Fibroblast of villous mesenchyme (primary cell): Measurements from ENCODE around the gene PSMD3. TPM values are rescaled to one million over a fixed set of nuclear protein-coding genes. Genes with fewer than 3 reads are reported as not detected.

Experiments used
- DNase-seq: peaks from one replicate; pipeline ENCODE4 v3.0.0-alpha.2; 2010; ENCODE audit warnings: low read depth
- H3K4me3 ChIP-seq: 2 replicates; pipeline ENCODE4 v1.5.1; 2011; ENCODE audit warnings: low read depth, mild to moderate bottlenecking, low read length
- total RNA-seq: library from RNA; depleted of rRNA; stranded (reverse); fragments of >200 nt; gene quantifications from 2 replicates; pipeline ENCODE4 v1.2.3, GENCODE V29; 2012
- TF ChIP-seq, protein P1 (sequence below): IDR thresholded peaks from 2 replicates; pipeline ENCODE4 v1.5.1; 2012; ENCODE audit warnings: low read depth, mild to moderate bottlenecking, low read length; ENCODE audit not compliant: insufficient read depth

The PSMD3 gene
- total RNA-seq, 1 donor: 120 TPM

DNA sequence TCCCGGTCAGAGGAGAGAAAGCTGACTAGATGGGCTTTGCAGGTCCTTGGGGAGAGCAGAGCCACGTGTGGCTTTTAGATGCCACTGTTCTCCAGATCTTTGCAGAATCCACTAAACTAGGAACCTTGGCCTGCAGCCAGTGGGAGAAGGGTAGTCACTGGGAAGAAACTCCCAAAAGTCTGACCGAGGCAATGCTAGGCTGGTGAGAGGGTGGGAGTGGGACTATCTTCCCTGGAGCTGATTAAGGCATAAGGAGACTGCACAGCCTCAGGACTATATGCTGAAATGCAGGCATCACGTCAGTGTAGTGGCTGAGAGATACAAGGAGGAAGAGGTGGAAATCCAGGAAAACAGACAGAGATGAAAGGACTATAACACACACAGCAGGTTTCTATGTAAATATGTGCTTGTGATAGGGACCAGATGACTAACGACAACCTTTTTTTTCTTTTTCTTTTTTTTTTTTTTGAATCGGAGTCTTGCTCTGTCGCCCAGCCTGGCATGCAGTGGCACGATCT lies 20.0 kb upstream of the PSMD3 start:
- no peak for DNase-seq
- TF ChIP-seq, protein P1, sequence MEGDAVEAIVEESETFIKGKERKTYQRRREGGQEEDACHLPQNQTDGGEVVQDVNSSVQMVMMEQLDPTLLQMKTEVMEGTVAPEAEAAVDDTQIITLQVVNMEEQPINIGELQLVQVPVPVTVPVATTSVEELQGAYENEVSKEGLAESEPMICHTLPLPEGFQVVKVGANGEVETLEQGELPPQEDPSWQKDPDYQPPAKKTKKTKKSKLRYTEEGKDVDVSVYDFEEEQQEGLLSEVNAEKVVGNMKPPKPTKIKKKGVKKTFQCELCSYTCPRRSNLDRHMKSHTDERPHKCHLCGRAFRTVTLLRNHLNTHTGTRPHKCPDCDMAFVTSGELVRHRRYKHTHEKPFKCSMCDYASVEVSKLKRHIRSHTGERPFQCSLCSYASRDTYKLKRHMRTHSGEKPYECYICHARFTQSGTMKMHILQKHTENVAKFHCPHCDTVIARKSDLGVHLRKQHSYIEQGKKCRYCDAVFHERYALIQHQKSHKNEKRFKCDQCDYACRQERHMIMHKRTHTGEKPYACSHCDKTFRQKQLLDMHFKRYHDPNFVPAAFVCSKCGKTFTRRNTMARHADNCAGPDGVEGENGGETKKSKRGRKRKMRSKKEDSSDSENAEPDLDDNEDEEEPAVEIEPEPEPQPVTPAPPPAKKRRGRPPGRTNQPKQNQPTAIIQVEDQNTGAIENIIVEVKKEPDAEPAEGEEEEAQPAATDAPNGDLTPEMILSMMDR: no peak
- no peak overlapping the region for H3K4me3 ChIP-seq

- DNase-seq: no peak
- no peak within 1 kb of the TSS for H3K4me3 ChIP-seq
- TF ChIP-seq, protein P1: no peak
Observed at GRCh38 chr17:39962642-39963220, 17.9 kb upstream of the PSMD3 start, which contains the start of gene GSDMA. Gene GSDMA (plus strand): TSS chr17:39963004. CDS start chr17:39965688, 2,684 bp downstream.

GRCh38 chr17:39963829-39964228 lies 16.8 kb upstream of the PSMD3 start:
- DNase-seq: no peak
- TF ChIP-seq, protein P1: no peak
- H3K4me3 ChIP-seq: no peak overlapping the region

- peak; percentile 20 for DNase-seq
- H3K4me3 ChIP-seq: no peak overlapping the region
- TF ChIP-seq, protein P1: no peak
Observed at GRCh38 chr17:39965017-39965699, 15.4 kb upstream of the PSMD3 start.

- DNase-seq: no peak
- TF ChIP-seq, protein P1: no peak
- no peak overlapping the region for H3K4me3 ChIP-seq
Observed at GRCh38 chr17:39966771-39967170, 13.8 kb upstream of the PSMD3 start.

DNA sequence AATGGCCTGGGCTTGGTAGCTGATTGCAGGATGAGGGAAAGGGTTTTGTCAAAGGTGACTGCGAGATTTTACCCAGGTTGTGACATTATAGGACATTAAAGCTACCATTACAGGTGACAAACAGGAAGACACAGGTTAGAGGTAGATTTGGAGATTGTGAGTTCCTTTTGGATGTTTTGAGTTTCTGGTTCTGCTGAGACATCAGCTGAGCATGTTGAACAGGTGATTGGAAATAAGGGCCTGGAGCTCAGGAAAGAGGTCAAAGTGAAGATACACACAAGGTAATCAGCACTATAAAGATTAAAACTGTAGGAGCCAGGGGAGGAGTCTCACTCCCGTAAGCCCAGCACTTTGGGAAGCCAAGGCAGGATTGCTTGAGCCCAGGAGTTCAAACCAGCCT lies 11.8 kb upstream of the PSMD3 start:
- TF ChIP-seq, protein P1: no peak
- no peak overlapping the region for H3K4me3 ChIP-seq
- no peak for DNase-seq

DNA sequence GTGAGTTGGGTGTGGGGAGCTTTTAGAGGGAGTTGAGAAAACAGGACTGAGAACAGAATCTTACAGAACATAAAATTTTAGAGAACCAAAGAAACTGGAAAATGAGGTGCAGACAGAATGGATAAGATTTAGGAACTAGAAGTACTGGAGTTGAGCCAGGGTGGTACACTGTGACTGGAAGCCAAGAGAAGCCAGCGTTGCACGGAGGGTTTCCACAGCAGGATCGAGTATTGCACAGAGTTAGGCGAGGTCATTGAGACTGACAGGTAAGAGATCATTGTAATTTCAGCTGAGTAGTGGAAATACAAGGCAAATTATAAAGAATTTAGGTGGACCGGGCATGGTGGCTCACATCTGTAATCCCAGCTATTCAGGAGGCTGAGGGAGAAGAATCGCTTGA lies 11.2 kb upstream of the PSMD3 start:
- DNase-seq: no peak
- no peak overlapping the region for H3K4me3 ChIP-seq
- TF ChIP-seq, protein P1: no peak
